Chondrocyte (in vitro differentiated cells): ENCODE measurements around the gene PTPRG. TPM values are rescaled to one million over a fixed set of nuclear protein-coding genes. Genes with fewer than 3 reads are reported as not detected.

ENCODE experiments used
- DNase-seq: peaks from one replicate; pipeline ENCODE4 v3.0.0; 2021; ENCODE audit warnings: mixed read lengths, low spot score
- H3K27ac Mint-ChIP-seq: one replicate; pipeline ENCODE4 v1.8.0; 2021; ENCODE audit warnings: mild to moderate bottlenecking, moderate library complexity, mixed read lengths; ENCODE audit not compliant: unreplicated experiment
- H3K27me3 Mint-ChIP-seq: 2 replicates; pipeline ENCODE4 v1.8.0; 2021; ENCODE audit warnings: low read depth, mixed read lengths
- H3K36me3 Mint-ChIP-seq: 2 replicates; pipeline ENCODE4 v1.8.0; 2021; ENCODE audit warnings: low read depth, mixed read lengths
- H3K4me1 Mint-ChIP-seq: 2 replicates; pipeline ENCODE4 v1.8.0; 2021; ENCODE audit warnings: low read depth, mild to moderate bottlenecking, mixed read lengths
- H3K4me3 Mint-ChIP-seq: one replicate; pipeline ENCODE4 v1.8.0; 2021; ENCODE audit warnings: mild to moderate bottlenecking, moderate library complexity, mixed read lengths; ENCODE audit not compliant: unreplicated experiment
- H3K9me3 Mint-ChIP-seq: 2 replicates; pipeline ENCODE4 v1.8.0; 2021; ENCODE audit warnings: low read depth, mixed read lengths
- total RNA-seq: library from RNA; stranded (reverse); gene quantifications from 3 replicates; pipeline ENCODE4 v1.2.1, GENCODE V29; 2021
- TF ChIP-seq, protein P1 (sequence below): fragments of 200-600 bp; sonication (generic); IDR thresholded peaks from 2 replicates; pipeline ENCODE4 v1.5.0; 2021; ENCODE audit warnings: antibody characterized with exemption, mild to moderate bottlenecking, moderate library complexity

PTPRG gene
- total RNA-seq, 1 donor from 2014 or later: 45.5 TPM

DNA sequence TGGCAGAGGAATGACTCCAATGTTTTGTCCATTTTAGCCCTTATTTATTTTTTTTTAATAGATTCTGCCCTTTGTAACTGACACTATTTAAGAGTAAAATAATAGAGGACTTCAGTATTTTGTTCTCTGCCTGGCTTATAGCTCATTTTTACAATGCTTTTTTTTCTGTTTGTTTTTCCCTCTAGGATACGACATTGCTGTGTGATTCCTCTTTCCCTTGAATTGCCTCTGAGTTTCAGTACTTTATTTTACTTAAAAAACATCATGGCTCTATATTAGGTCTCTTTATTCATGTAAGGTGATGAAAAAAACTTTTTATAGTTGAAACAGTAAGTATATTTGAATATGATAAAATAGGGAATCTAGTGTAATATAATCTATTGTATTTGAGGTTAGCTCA is 179.1 kb downstream of the PTPRG start:
- no peak overlapping the region for H3K4me3 Mint-ChIP-seq
- peaks cover 2% of the 10 kb centered on the region for H3K36me3 Mint-ChIP-seq
- TF ChIP-seq, protein P1, sequence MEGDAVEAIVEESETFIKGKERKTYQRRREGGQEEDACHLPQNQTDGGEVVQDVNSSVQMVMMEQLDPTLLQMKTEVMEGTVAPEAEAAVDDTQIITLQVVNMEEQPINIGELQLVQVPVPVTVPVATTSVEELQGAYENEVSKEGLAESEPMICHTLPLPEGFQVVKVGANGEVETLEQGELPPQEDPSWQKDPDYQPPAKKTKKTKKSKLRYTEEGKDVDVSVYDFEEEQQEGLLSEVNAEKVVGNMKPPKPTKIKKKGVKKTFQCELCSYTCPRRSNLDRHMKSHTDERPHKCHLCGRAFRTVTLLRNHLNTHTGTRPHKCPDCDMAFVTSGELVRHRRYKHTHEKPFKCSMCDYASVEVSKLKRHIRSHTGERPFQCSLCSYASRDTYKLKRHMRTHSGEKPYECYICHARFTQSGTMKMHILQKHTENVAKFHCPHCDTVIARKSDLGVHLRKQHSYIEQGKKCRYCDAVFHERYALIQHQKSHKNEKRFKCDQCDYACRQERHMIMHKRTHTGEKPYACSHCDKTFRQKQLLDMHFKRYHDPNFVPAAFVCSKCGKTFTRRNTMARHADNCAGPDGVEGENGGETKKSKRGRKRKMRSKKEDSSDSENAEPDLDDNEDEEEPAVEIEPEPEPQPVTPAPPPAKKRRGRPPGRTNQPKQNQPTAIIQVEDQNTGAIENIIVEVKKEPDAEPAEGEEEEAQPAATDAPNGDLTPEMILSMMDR: no peak
- peaks cover 2% of the 10 kb centered on the region for H3K4me1 Mint-ChIP-seq
- H3K9me3 Mint-ChIP-seq: no peaks in the 10 kb centered on the region
- DNase-seq: no peak
- H3K27me3 Mint-ChIP-seq: no peaks in the 10 kb centered on the region
- no peak overlapping the region for H3K27ac Mint-ChIP-seq

DNA sequence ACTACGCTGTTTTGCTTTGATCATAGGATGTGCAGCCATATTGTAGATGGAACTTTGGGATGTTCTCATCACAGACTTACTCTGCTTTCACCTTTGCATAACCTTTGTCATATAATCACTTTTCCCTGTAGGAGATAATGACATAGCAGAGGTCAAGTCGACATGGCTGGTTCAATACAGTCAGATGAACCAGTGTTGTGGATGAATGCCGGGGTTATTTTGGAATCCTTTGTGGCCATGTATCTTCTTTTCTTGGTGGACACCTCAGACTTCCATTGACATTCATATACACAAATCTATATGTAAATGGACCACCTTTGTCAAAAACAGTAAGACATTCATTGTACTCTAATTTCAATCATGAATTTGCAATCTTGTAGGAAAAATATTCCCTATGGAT is 180.2 kb downstream of the PTPRG start:
- Mint-ChIP-seq H3K4me1 (peaks cover under 1% of the 10 kb centered on the region), H3K27ac (no peak overlapping the region), H3K9me3 (no peaks in the 10 kb centered on the region), H3K36me3 (peaks cover 2% of the 10 kb centered on the region), H3K4me3 (no peak overlapping the region), H3K27me3 (no peaks in the 10 kb centered on the region)
- TF ChIP-seq, protein P1: no peak
- no peak for DNase-seq

DNA sequence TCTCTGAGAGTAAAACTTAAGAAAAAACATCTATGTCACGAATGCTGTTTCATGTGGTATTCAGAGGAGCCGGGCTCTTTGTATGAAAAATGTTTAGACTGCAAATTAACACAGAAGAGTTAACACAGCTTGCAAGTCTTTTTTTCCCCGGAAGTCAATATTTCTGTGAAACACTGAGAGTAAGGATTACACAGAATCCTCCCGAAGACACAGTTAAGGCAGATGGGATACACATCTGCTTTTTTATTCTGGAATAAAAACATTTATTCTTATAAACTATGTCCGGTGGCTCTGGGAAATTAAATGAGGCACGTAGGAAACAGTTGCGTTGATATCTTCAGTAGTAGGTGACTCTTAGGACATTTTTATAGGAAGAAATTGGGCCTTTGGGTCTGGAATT is 180.6 kb downstream of the PTPRG start:
- Mint-ChIP-seq H3K4me1 (no peaks in the 10 kb centered on the region), H3K36me3 (peaks cover 1% of the 10 kb centered on the region), H3K27ac (no peak overlapping the region), H3K27me3 (no peaks in the 10 kb centered on the region), H3K9me3 (no peaks in the 10 kb centered on the region), H3K4me3 (no peak overlapping the region)
- DNase-seq: no peak
- TF ChIP-seq, protein P1: no peak

DNA sequence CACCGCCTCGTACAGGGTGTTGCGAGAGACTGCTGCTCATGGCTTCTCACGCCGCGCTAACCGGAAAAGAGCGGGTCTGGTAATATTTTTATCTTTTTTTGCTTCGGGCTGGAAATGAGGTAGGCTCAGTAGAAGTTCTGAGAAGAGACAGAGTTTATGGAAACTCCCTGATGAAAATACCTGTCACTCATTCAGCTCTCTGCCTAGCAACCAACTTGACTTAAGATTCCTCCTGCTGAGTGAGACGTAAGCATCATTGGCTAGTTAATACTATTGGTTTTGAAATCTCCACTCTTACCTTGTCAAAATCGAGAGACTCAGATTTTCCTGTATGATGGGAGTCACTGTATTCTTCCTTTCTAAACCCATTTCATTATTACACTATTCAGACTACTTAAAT is 181.7 kb downstream of the PTPRG start:
- DNase-seq: no peak
- TF ChIP-seq, protein P1: no peak
- H3K4me1 Mint-ChIP-seq: no peaks in the 10 kb centered on the region

DNA sequence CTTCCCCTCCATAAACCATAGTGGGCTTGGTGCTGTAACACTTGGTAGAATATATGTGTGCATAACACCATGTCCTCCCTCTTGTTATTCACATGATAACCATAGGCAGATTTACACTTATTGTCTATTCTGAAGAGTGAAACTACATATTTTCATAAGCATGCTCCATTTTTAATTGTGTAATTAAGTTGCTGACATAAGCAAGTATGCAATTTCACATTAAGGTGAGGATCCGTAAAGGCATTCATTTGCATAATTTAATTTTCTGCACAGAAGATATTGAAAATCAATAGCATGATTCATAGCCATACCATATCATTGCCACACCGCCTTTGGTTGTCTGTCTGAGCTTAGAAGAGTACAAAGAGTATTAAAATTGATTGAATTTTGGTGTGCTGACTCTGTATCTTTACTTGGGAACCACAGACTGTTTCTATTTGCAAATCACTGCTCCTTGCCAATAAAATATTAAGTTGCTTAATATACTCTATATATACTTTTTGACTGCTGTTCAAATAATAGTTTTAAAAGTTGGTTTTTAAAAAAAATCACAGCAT is 182.4 kb downstream of the PTPRG start:
- Mint-ChIP-seq H3K4me3 (no peak overlapping the region), H3K27ac (no peak overlapping the region), H3K4me1 (peaks cover 1% of the 10 kb centered on the region), H3K9me3 (no peaks in the 10 kb centered on the region), H3K36me3 (no peaks in the 10 kb centered on the region), H3K27me3 (no peaks in the 10 kb centered on the region)
- no peak for DNase-seq
- TF ChIP-seq, protein P1: no peak

More for the DNA sequence above, 181.7 kb downstream of the PTPRG start:
- no peak overlapping the region for H3K27ac Mint-ChIP-seq
- H3K9me3 Mint-ChIP-seq: no peaks in the 10 kb centered on the region
- no peaks in the 10 kb centered on the region for H3K27me3 Mint-ChIP-seq
- H3K36me3 Mint-ChIP-seq: no peaks in the 10 kb centered on the region
- no peak overlapping the region for H3K4me3 Mint-ChIP-seq
